Measurements from ENCODE around the gene CAPS2. TPM values are rescaled to one million over a fixed set of nuclear protein-coding genes. Genes with fewer than 3 reads are reported as not detected.

The CAPS2 gene
- polyA plus RNA-seq, 1 donor (not counting 4 experiments of a cell fraction or from before 2014, with no cell fraction given): 2.2 TPM

- H3K4me2 ChIP-seq (ENCODE audit: control insufficient read depth, extremely low read depth, insufficient read depth, low read depth, low read length): no peak overlapping the region
- FAIRE-seq (no peak), DNase-seq (ENCODE audit: low read depth, low spot score) (no peak)
- dilution Hi-C loops (cut with MboI; ENCODE audit: extremely low pct_ligation_motif_present, low sequenced_read_pairs): no loop called here
- no peak overlapping the region for H2AFZ ChIP-seq (ENCODE audit: control insufficient read depth, low read length)
- H3K9me1 ChIP-seq (ENCODE audit: control insufficient read depth, extremely low read depth, insufficient read depth, low read length): no peaks in the 10 kb centered on the region
- no peak overlapping the region for H3K9ac ChIP-seq (ENCODE audit: control insufficient read depth, extremely low read depth, insufficient read depth, low read length)
- H3K36me3 ChIP-seq (ENCODE audit: control insufficient read depth in 2 of 2, extremely low read depth in 1 of 2, insufficient read depth in 2 of 2, low read length in 2 of 2): no peaks in the 10 kb centered on the region
- H3K9me3 ChIP-seq (ENCODE audit: control insufficient read depth, low read depth, low read length): no peaks in the 10 kb centered on the region
- H3K4me3 ChIP-seq (ENCODE audit: control insufficient read depth in 2 of 3, extremely low read depth in 1 of 3, insufficient read depth in 2 of 3, low read depth in 1 of 3, low read length in 3 of 3): no peak overlapping the region
- H3K27me3 ChIP-seq (ENCODE audit: control insufficient read depth, extremely low read depth, insufficient read depth, low read length): no peaks in the 10 kb centered on the region
- TF ChIP-seq CTCF (optimal IDR thresholded peaks at IDR 0.05 in 1 of 3, IDR thresholded peaks at IDR 0.05 in 1 of 3, conservative IDR thresholded peaks at IDR 0.05 in 1 of 3; ENCODE audit: extremely low read depth in 1 of 3, insufficient read depth in 2 of 3, low read length in 3 of 3) (no peak), EZH2 (IDR thresholded peaks at IDR 0.05; ENCODE audit: low read length) (no peak)
- H3K27ac ChIP-seq (ENCODE audit: control insufficient read depth, insufficient read depth, low read length): no peak overlapping the region
- no peaks in the 10 kb centered on the region for H4K20me1 ChIP-seq (ENCODE audit: control insufficient read depth, extremely low read depth, insufficient read depth, low read length)
- H3K4me1 ChIP-seq (ENCODE audit: control insufficient read depth, extremely low read depth, insufficient read depth, low read length): no peaks in the 10 kb centered on the region
- H3K79me2 ChIP-seq (ENCODE audit: control insufficient read depth, insufficient read depth, low read length): no peaks in the 10 kb centered on the region
Observed at GRCh38 chr12:75260316-75260715, 69.8 kb downstream of the CAPS2 start.

- Histone ChIP-seq H2AFZ (ENCODE audit: control insufficient read depth, low read length) (no peak overlapping the region), H3K79me2 (ENCODE audit: control insufficient read depth, insufficient read depth, low read length) (no peaks in the 10 kb centered on the region), H3K9me1 (ENCODE audit: control insufficient read depth, extremely low read depth, insufficient read depth, low read length) (no peaks in the 10 kb centered on the region), H3K27ac (ENCODE audit: control insufficient read depth, insufficient read depth, low read length) (no peak overlapping the region), H3K4me1 (ENCODE audit: control insufficient read depth, extremely low read depth, insufficient read depth, low read length) (no peaks in the 10 kb centered on the region), H3K36me3 (ENCODE audit: control insufficient read depth in 2 of 2, extremely low read depth in 1 of 2, insufficient read depth in 2 of 2, low read length in 2 of 2) (no peaks in the 10 kb centered on the region), H3K27me3 (ENCODE audit: control insufficient read depth, extremely low read depth, insufficient read depth, low read length) (no peaks in the 10 kb centered on the region), H3K4me3 (ENCODE audit: control insufficient read depth in 2 of 3, extremely low read depth in 1 of 3, insufficient read depth in 2 of 3, low read depth in 1 of 3, low read length in 3 of 3) (no peak overlapping the region), H3K4me2 (ENCODE audit: control insufficient read depth, extremely low read depth, insufficient read depth, low read depth, low read length) (no peak overlapping the region), H4K20me1 (ENCODE audit: control insufficient read depth, extremely low read depth, insufficient read depth, low read length) (no peaks in the 10 kb centered on the region), H3K9me3 (ENCODE audit: control insufficient read depth, low read depth, low read length) (no peaks in the 10 kb centered on the region), H3K9ac (ENCODE audit: control insufficient read depth, extremely low read depth, insufficient read depth, low read length) (no peak overlapping the region)
- DNase-seq (ENCODE audit: low read depth, low spot score) (no peak), FAIRE-seq (no peak)
- TF ChIP-seq EZH2 (IDR thresholded peaks at IDR 0.05; ENCODE audit: low read length) (no peak), CTCF (optimal IDR thresholded peaks at IDR 0.05 in 1 of 3, IDR thresholded peaks at IDR 0.05 in 1 of 3, conservative IDR thresholded peaks at IDR 0.05 in 1 of 3; ENCODE audit: extremely low read depth in 1 of 3, insufficient read depth in 2 of 3, low read length in 3 of 3) (no peak)
- dilution Hi-C loops (cut with MboI; ENCODE audit: extremely low pct_ligation_motif_present, low sequenced_read_pairs): no loop called here
Observed at GRCh38 chr12:75259143-75259542, 71.0 kb downstream of the CAPS2 start.
